HG02678 (cell line): ENCODE data around the gene TECPR2.
"Not testable (repeated sequence)": the region's sequence is repeated elsewhere in the genome, so short reads cannot be mapped to it uniquely, and the experiment has no call there.

Experiments used
- ATAC-seq: cut with Tn5 transposase; IDR thresholded peaks from one replicate; pipeline ENCODE4 v1.9.1; 2021; ENCODE audit warnings: mild to moderate bottlenecking, moderate library complexity; ENCODE audit not compliant: unreplicated experiment

TECPR2 gene

DNA sequence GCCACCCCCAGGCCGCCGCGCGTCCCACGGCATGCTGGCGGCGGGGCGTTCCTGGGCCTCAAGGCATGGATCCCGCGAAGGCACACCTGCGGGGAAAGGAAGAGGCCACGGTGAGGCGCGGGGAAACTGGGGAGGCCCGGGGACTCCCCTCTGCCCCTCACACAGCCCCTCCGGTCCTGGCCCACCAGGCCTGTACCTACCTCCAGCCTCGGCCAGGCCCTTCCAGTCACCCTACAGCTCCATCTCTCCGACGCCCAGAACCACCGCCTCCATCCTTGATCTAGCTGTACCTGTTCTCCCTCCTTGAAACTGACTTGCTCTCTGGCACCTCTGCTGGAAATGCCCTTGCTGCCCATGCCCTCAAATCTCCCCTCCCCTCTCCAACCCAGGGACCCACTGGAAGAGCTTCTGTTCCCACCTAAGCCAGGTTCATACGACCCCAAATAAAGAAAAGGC, 145.1 kb downstream of the TECPR2 start:
- no peak for ATAC-seq

DNA sequence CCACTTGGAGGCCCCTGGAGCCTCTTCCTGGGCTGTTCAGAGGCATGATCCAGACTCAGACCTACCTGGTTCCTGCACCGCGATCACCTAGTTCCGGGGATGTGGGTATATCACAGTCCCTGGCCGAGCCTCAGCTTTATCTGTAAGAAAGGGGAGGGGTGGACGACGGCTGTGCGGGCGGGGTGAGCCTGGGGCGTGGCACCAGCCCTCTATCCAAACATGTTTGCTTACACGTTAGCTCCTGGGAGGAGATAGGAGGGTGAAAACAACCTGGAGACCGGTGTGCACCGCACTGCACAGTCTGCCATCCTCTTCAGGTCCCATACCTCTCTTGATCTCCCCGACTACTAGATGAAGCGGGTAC, 145.7 kb downstream of the TECPR2 start:
- no peak for ATAC-seq

DNA sequence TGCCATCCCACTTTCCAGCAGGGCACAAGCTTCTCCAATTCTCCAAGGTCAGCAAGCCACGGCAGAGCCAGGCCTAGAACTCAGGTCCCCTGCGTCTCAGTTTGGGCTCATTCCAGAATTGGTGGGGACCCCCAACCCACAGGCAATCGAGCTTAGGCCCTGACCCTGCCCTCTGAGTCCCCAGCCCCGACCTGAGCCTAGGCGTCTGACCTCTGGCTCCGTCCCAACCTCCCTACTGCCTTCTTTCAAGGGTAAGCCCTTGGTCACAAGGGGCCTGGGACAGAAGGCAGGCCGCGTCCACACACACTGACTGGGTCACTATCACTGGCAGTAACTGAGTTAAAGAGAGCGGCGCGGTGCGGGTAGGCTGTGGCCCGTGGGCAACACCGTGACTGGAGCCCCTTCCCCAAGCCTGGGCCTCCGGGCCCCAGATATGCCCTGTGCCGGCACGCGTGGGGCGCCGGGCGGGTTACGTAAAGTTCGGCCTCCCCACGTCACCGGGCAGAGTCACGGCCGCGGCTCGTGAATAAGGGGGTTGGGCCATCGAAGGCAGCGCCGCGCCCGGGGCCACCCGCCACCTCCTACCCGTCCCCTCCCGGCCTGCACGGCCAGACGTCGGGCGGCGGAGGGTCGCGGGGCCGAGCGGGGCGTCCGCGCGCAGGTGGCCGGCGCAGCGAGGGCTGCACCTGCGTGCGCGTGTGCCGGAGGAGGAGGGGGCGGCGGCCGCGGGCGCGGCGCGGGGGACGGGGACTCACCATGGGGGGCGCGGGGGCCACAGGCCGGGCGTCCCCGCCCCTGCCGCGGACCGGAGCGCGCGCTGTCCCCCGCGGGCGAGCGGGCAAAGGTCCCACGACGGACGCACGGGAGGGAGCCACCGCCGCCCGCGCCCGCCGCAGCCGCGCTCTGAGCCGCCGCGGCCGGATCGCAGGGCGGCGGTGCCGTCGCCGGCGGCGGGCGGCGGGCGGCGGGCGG, 146.3 kb downstream of the TECPR2 start:
- ATAC-seq, result peak; percentile 6

DNA sequence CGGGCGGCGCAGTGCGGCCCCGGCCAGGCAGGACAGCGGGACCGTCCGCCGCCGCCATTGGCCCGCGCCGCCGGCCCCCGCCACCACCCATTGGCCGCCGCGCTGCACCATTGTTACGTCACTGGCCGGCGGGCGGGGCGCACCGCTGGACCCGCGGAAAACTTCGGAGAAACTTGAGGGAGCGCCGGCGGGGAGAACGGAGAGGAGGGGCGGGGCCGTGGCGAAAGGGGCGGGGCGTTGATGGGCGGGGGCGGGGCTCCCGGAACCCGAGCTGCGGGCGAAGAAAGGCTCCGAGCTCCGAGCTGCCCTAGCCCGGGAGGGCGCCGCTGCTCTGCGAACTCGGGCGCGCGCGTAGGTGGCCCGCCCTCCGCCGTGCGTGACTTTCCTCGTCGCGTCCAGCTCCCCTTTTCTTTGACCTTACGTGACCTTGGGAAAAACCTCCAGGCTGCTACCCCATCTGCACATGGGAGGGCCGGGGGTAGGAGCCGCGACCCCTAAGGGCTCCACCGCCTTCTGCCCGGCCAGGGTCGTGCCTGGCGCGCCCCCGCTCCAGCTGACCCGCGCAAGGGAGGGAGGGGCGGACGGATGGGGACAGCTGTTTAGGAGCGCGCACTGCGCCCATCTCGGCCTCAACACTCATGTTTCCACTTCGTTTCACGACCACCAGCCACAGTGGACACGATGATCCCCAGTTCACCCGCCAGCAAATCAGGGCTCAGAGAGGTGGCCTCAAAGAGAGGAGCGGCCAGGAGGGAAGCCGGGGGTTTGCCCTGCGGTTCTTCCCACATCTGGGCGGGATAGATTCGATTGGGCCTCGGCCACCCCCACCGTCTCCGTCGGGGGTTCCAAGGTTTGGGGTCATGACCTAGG, 147.2 kb downstream of the TECPR2 start, which contains the start of gene ANKRD9:
Gene ANKRD9, minus strand, starts transcription at position 31 of the 870 bp plus-strand sequence. CDS start 1,887 bp downstream, outside the sequence.
- peak; percentile 88 for ATAC-seq

DNA sequence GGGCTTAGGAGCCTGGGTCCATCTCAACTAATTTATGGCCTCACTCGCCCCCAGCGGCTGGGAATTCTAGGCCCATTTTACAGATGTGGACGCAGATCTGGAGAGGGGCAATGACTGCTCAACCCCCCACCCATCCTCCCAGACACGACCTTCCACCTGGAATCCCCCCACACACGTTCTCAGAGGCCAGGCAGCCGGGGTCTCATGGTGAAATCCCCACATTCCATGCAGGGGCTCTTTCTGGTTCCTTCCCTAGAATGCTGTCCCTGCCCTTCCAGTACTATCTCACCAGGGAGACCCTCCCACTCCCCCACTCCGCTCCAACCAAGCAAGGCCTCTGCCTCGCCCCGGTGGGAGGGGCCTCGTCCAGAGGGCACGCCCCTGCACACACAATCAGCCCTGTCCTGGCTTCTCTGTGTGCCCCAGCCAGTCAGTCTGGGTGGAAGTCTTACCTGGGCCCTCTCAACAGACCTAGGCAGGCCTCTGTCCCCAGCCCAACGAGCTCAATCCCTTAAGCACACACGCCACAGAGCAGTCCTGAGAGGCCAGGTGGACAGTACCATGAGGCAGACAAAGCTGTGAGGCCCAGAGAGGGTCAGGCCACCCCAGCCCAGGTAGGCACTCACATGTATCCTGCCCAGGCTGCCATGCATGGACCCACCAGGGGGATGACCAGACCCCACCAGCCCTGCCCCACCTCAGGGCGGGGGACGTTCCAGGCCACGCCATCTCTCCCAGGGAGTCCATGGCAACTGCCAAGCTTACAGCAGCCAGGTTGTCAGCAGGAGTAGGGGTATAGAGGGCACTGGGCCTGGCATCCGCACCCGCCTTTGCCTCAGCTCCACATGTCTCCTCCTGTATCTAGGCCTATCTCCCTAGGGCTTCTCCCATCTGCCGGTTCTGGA, 148.1 kb downstream of the TECPR2 start:
- ATAC-seq, result no peak

DNA sequence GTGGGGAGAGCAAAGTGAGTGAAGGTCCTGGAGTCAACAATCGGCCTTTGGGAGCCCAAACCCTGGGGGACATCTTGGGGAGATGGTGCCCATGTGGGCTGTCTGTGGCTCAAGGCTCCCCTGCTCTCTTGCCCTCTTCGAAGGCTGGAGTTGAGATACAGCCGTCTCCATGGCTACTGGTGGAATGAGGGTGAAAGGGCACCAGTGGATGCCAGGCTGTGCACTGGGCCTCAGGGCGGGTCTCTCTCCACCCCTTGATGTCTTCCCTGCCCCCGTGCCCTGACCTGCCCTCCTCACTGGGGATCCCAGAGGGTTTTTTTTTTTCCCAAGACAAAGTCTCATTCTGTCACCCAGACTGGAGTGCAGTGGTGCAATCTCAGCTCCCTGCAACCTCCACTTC, 148.8 kb downstream of the TECPR2 start:
- no peak for ATAC-seq

DNA sequence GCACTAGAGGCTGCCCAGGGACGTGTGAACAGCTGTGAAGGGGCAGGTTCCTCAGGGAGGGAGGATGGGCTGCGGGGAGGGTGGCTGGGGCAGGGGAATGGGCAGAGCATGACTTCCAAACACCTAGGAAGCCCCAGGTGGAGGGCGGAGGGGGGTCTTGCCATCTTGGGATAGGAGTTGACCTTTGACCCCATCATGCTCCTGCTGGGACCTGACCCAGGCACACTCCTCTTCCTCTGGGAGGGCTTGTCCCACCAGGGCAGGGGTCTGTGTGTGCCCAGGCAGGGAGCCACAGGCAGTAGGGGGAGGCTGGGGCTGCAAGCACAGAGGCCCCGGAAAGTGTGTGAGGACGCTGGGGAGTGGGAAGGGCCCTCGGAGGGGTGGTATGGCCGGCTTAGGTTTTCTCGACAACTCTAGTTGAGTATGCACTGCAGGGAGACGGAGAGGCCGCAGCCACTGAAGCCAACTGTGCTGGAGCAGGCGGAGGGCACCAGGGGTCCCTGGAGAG, 150.1 kb downstream of the TECPR2 start:
- no peak for ATAC-seq

DNA sequence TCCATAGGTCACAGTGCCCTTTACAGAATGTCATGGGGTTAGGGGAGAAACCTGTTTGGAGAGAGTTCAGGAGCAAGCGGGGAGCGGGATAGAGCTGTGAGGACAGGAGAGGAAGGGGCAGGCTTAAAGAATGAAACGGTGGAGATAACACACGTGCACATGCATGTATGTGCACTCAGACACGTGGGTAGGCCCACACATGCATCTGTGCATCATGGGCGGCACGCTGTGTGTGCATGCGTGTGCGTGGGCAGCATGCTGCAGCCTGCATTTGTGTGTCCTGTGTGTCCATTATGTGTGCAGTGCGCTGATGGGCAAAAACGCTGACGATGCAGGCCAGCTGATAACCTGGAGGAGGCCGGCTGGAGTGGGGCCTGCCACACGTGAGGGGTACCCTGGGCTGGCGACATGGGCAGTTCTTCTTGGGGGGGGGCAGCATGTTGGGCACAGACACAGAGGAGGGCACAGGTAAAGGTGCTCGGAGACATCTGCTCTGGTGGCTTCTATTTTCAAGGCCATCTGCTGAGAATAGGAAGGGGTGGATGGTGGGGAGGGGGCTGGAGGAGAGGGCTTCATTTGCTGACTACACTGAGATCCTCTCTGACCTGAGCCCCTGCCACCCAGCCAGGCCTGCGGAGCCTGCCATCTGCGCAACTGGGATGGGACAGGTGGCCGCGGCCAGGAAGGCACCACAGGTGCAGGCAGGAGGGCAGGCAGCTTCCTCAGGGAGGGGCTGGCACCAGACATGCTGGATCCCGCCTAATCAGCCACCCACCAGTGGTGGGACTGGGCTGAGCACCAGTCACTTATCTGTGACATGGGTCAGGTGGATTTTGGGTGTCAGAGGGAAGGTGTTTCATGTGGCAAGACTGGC, 151.4 kb downstream of the TECPR2 start:
- ATAC-seq, result no peak

DNA sequence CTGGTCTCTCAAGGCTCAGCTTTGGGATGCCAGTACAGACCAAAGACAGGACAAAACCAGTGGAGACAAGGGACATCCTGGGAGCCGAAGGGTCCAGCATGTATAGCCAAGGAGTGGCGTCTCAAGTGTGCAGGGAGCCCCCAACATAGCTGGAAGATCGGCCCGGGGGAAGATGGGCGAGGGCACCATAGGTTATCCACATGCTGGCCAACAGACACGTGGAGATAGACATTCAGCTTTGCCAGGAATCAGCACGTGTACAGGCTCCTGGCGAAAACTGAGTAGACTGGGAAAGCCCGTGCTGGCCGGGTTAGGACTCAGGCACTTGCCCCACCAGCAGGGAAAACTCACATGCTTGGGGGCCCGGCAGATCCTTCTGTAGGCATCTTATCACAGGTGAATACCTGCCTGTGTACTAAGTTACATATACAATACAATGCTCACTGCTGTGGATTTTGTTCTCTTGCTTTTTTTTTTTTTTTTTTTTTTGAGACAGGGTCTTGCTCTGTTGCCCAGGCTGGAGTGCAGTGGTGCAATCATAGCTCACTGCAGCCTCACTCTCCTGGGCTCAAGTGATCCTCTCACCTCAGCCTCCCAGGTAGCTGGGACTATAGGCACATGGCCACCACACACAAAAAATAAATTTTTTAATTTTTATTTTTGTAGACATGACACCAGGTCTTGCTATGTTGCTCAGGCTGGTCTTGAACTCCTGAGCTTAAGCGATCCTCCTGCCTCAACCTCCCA, 152.4 kb downstream of the TECPR2 start:
- no peak for ATAC-seq

DNA sequence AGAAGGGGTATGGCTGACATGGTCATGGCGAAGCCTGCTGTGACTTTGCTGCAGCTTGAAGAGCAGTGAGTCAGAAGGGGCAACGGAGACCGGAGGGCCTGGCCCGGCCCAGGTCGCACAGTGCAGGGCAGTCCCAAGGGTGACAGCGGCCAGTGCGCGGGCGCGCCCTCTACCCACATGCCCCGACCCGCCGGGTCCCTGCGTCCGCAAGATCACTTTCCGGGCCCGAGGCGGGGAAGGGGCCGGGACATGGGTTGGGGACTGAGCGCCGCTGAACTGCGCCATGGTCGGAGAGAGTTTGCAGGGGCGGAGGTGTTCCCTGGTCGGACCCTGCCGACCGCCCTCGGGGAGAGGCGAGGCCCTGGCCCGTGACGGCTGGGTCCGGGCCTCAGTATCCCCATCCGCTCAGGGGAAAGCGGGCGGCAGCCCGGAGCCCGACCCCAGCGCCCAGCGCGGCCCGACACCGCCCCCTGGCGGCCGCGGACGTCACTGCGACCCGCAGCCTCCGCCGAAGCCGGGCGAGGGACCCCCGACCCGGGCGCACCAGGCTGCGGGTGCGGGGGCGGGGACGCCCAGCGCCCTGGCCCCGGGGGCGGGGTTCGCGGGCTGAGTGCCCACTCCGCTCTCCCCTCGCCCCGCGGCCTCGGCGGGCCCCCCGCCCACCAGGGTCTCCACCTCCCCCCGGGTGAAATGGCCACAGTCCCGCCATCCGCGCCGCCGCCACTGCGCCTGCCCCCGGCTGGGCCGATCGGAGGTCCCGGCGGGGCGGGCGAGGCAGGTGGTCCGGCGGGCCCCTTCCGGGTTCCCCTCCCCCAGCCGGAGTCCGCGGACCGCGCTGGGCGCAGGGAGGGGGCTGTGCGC, 154.0 kb downstream of the TECPR2 start:
- peak; percentile 74 for ATAC-seq

DNA sequence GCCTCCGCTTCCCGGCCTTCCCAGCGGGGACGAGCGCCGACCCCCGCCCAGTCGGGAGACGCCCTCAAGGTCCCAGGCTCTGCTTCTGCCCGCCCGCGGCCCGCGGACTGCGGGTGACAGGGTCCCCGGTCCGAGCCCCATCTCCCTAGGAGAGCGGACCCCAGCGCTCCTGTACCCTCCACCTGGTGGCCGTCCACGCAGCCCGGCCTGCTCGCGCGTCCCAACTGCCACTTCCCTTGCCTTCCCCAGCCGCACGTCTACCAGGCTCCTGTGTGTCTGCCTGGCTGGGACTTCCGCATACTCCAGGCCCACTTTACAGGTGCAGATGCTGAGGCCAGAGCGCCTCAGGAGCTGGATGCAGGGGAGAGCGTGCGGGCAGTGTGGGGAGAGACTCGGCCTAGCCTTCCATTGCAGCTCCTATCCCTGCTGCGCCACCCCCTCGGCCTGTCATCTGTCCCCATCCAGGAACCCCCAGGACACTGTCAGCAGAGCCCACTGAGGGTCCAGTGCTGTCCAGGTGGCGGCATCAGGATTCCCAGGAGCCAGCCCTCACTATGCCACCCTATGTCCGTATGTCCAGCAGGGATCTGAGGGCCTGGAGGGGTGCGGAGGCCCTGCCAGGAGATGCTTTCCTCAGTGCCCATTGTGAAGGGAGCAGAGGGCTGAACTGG, 154.8 kb downstream of the TECPR2 start:
- ATAC-seq, result peak; percentile 4

DNA sequence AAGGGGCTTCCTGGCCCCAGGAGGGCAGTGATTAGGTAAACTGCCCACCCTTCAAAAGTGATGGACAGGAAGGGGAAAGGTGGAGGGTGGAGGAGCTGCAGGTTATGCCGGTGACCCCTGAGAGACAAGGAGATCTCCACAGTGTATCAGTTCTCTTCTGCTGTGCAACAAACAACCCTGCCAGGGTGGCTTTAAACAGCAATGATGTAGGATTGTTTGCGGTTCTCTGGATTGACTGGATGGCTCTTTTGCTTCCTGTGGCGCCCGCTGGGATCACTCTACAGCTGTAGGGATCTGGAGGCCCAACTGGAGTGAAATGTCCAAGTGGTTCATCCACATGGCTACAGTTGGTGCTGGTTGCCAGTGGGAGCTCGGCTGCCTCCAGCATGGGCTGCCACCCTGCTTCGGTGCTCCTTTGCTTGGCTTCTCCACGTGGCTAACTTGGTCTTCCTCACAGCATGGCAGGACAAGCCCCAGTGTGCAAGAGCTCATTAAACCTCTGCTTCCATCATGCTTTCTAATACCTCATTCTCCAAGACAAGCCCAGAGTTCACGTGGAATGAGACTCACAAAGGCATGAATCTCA, 155.4 kb downstream of the TECPR2 start:
- ATAC-seq, result no peak

DNA sequence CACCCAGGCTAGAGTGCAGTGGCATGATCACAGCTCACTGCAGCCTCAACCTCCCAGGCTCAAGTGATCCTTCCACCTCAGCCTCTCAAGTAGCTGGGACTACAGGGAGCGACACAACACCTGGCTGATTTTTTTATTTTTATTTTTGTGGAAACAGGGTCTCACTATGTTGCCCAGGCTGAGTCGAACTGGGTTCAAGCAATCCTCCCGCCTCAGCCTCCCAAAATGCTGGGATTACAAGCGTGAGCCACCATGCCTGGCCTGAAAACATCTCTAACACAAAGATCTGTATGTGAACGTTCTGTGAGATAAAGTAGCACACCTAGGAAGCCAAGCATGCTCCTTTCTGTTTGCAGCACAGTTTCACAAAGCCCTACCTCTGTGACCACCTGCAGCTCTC, 157.0 kb downstream of the TECPR2 start:
- ATAC-seq, result not testable (repeated sequence)

DNA sequence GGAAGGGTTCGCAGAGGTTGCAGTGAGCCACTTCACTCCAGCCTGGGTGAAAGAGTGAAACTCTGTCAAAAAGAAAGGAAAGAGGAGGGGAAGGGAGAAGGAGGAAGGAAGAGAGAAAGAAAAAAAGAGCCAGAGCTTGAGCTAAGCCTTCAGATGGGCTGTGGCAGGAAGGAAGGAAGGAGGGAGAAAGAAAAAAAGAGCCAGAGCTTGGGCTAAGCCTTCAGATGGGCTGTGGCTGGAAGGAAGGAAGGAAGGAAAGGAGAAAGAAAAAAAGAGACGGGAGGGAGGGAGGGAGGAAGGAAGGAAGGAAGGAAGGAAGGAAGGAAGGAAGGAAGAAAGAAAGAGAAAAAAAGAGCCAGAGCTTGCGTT, 160.4 kb downstream of the TECPR2 start:
- ATAC-seq, result no peak

DNA sequence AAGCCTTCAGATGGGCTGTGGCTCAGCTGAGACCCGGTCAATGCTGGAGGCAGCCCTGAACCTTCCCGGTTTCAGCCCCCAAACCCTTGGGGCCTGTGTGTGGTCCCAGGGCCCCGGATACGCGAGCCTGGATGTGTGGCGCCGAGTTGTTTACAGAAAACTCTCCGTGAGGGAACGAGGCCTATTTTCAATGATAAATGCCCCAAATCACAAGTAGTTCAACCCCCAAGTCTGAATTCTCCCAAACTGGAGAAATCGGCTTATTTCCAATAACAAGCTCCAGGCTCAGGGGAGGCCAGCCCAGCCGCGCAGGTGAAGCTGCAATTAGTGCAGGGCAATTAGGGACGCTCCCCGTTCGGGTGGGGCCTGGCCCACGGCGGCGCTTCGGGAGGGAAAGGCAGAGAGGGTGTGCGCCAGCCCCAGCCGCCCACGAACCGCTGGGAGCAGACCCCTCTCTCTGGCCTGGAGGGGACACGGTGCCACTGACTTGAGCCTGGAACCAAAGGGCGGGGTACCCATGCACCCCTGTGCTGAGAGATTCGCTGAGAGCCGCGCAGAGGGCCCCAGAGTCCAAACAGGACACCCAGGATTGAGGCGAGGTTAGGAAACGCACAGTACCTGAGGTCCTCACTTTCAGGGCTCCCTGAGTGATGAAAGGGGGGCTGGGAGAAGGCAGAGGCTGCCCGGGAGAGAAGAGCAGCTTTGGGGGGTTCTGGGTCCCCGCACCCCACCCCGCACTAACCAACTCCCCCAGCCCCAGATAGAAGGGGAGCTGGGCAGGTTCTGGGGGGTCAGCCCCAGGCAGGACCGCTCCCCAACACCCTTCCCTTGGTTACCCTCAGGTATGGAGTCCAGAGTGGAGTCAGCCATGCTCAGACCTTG, 161.1 kb downstream of the TECPR2 start:
- peak; percentile 5 for ATAC-seq
